Mucosa of stomach (tissue), 1 donor: ENCODE measurements around the gene AMIGO1.
A peak's percentile ranks its signal among the peaks of the same experiment; 100 is the strongest.

ENCODE experiments used
- H3K27me3 ChIP-seq: one replicate; pipeline ENCODE4 v1.7.0; 2013; ENCODE audit warnings: mild to moderate bottlenecking, low read length; ENCODE audit not compliant: control insufficient read depth, insufficient read depth
- H3K36me3 ChIP-seq: one replicate; pipeline ENCODE4 v1.7.0; 2013; ENCODE audit warnings: low read length; ENCODE audit not compliant: control insufficient read depth, insufficient read depth
- H3K4me1 ChIP-seq: one replicate; pipeline ENCODE4 v1.7.0; 2013; ENCODE audit warnings: mild to moderate bottlenecking, low read length; ENCODE audit not compliant: control insufficient read depth, insufficient read depth
- H3K4me3 ChIP-seq: one replicate; pipeline ENCODE4 v1.7.0; 2013; ENCODE audit warnings: low read length
- H3K9ac ChIP-seq: one replicate; pipeline ENCODE4 v1.7.0; 2013; ENCODE audit warnings: mild to moderate bottlenecking, low read length, moderate library complexity
- H3K9me3 ChIP-seq: one replicate; pipeline ENCODE4 v1.7.0; 2013; ENCODE audit warnings: mild to moderate bottlenecking, low read length, moderate library complexity; ENCODE audit not compliant: control insufficient read depth
- donor health status: Pancreatic carcinoma.

Gene AMIGO1

GRCh38 chr1:109483672-109484518, 25.6 kb downstream of the AMIGO1 start, which contains the start of gene ATXN7L2:
TSS of gene ATXN7L2 (plus strand) at chr1:109483905. CDS start at chr1:109483954, 49 bp downstream.
- Histone ChIP-seq H3K9ac (peak within 1 kb of the TSS; percentile 79), H3K4me3 (peak within 1 kb of the TSS; percentile 77), H3K4me1 (peaks cover 16% of the 10 kb centered on the region), H3K36me3 (no peaks in the 10 kb centered on the region), H3K27me3 (no peaks in the 10 kb centered on the region), H3K9me3 (no peaks in the 10 kb centered on the region)

- H3K36me3 ChIP-seq: no peaks in the 10 kb centered on the region
- H3K27me3 ChIP-seq: no peaks in the 10 kb centered on the region
- H3K9me3 ChIP-seq: no peaks in the 10 kb centered on the region
- H3K9ac ChIP-seq: no peak overlapping the region
- peaks cover 16% of the 10 kb centered on the region for H3K4me1 ChIP-seq
- H3K4me3 ChIP-seq: peak overlapping the region; percentile 61
Measured at GRCh38 chr1:109482791-109483671, 26.5 kb downstream of the AMIGO1 start.

DNA sequence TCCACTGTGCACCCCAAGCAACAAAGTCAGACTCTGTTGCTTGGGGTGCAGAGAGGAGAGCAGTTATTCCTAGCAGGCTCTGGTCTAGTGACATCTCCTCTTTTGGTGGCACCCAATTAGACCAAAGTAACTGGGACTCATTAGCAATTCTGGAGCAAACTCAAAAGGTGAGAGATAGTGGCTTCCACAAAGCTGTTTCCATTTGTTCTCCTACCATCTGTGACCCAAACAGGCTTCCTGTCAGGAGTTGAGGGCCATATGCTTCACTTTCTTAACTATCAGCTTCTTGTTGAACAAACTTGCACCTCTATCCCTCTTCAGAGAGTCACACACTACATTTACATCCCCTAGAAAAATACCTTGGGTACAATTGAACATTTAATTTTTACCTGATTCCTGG, 27.3 kb downstream of the AMIGO1 start:
- H3K9ac ChIP-seq: no peak overlapping the region

GRCh38 chr1:109481646-109482045, 27.9 kb downstream of the AMIGO1 start:
- Histone ChIP-seq H3K36me3 (no peaks in the 10 kb centered on the region), H3K9ac (no peak overlapping the region), H3K4me3 (no peak overlapping the region), H3K4me1 (peaks cover 16% of the 10 kb centered on the region), H3K27me3 (no peaks in the 10 kb centered on the region), H3K9me3 (no peaks in the 10 kb centered on the region)

More for the DNA sequence above, 27.3 kb downstream of the AMIGO1 start:
- Histone ChIP-seq H3K27me3 (no peaks in the 10 kb centered on the region), H3K4me1 (peaks cover 16% of the 10 kb centered on the region), H3K36me3 (no peaks in the 10 kb centered on the region), H3K9me3 (no peaks in the 10 kb centered on the region), H3K4me3 (no peak overlapping the region)

DNA sequence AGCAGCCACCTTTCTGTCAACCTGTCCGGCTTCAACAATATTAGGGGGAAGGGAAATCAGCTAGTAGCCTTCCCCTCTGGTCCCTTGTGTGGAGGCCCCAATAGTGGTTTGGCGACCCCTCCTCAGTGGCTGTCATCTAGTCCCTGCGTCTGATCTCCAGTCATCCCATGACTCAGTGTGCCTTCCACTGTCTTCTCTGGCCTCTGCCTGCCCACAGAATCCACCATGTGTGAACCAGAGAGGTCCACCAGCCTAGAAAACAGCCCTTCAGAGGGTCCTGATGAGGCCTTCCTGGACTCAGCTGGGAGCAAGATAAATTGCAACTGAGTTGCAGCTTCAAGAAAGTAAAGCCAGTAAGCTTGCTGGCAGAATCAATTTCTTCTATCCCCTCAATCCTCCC, 29.6 kb downstream of the AMIGO1 start:
- H3K36me3 ChIP-seq: no peaks in the 10 kb centered on the region
- H3K4me1 ChIP-seq: peaks cover 15% of the 10 kb centered on the region
- no peaks in the 10 kb centered on the region for H3K9me3 ChIP-seq
- H3K4me3 ChIP-seq: no peak overlapping the region
- no peak overlapping the region for H3K9ac ChIP-seq
- no peaks in the 10 kb centered on the region for H3K27me3 ChIP-seq

GRCh38 chr1:109479311-109479710, 30.2 kb downstream of the AMIGO1 start:
- no peak overlapping the region for H3K4me3 ChIP-seq
- H3K4me1 ChIP-seq: peaks cover 9% of the 10 kb centered on the region
- H3K36me3 ChIP-seq: no peaks in the 10 kb centered on the region
- H3K27me3 ChIP-seq: no peaks in the 10 kb centered on the region
- no peaks in the 10 kb centered on the region for H3K9me3 ChIP-seq
- H3K9ac ChIP-seq: no peak overlapping the region

DNA sequence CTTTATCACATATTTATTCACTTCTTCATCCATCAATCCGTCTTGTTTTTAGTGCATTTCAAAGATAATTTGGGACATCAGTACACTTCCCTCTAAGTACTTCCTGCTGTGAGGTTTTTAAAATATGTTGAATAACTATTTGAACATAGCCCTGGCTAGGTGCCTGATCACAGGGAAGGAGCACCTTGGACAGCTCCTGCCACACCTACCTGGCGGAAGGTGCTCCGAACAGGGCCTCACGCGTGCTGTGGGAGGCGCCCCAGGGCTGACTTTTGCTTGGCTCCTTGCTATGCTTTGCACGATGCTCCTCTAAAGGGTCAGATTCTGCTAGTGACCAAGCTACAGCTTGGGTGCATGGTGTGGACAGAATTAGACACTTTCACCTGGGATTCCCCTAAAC, 30.7 kb downstream of the AMIGO1 start:
- Histone ChIP-seq H3K9ac (no peak overlapping the region), H3K9me3 (no peaks in the 10 kb centered on the region), H3K27me3 (no peaks in the 10 kb centered on the region), H3K4me1 (peaks cover 8% of the 10 kb centered on the region), H3K4me3 (no peak overlapping the region), H3K36me3 (no peaks in the 10 kb centered on the region)

GRCh38 chr1:109477821-109478220, 31.7 kb downstream of the AMIGO1 start:
- H3K9ac ChIP-seq: no peak overlapping the region
- no peaks in the 10 kb centered on the region for H3K9me3 ChIP-seq
- no peaks in the 10 kb centered on the region for H3K36me3 ChIP-seq
- no peak overlapping the region for H3K4me3 ChIP-seq
- H3K27me3 ChIP-seq: no peaks in the 10 kb centered on the region
- H3K4me1 ChIP-seq: peaks cover under 1% of the 10 kb centered on the region

- Histone ChIP-seq H3K36me3 (no peaks in the 10 kb centered on the region), H3K9ac (no peak overlapping the region), H3K27me3 (peaks cover 2% of the 10 kb centered on the region)
Measured at GRCh38 chr1:109476825-109477224, 32.7 kb downstream of the AMIGO1 start.

DNA sequence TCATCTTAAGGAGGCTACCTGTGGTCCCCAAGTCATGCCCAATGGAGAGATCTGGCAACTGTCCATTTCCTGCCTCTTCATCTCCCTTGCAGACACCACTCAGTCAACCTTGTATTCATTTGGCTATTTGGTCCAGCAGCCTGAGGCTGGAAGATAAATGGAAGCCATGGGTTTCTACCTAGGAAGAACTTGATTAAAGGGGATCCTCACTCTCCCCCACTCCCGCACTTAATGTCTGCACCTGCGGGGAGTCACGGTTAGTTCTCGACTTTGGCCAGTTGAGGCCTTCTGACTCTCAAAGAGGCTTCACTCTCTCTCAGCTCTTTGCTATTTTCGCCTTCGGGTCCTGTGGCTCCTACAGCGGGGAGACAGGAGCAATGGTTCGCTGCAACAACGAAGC, 34.3 kb downstream of the AMIGO1 start:
- no peaks in the 10 kb centered on the region for H3K9me3 ChIP-seq
- H3K4me3 ChIP-seq: no peak overlapping the region
- H3K36me3 ChIP-seq: no peaks in the 10 kb centered on the region
- H3K27me3 ChIP-seq: peaks cover 2% of the 10 kb centered on the region
- no peaks in the 10 kb centered on the region for H3K4me1 ChIP-seq
- no peak overlapping the region for H3K9ac ChIP-seq

More at GRCh38 chr1:109476825-109477224, 32.7 kb downstream of the AMIGO1 start:
- H3K4me3 ChIP-seq: no peak overlapping the region
- H3K9me3 ChIP-seq: no peaks in the 10 kb centered on the region
- H3K4me1 ChIP-seq: no peaks in the 10 kb centered on the region

DNA sequence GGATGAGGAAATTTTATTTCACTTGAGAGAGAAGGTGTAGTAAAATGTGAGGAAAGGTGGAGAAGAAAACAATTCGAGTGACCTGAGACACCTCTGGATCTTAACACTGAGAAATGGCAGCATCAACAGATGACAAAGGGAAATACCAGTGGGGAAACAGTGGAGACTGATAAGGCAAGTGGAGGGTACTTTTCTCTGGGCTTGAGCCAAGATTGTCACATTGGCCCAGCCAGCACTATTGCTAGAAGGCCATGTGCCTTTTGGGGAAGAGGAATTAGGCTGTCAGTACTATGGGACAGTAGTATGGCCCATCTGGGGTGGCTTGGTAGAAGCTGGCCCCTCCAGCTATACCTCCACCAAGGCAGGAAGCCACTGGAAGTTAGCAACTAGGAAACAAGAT, 34.8 kb downstream of the AMIGO1 start:
- H3K36me3 ChIP-seq: no peaks in the 10 kb centered on the region
- no peak overlapping the region for H3K4me3 ChIP-seq
- no peaks in the 10 kb centered on the region for H3K9me3 ChIP-seq
- no peak overlapping the region for H3K9ac ChIP-seq
- no peaks in the 10 kb centered on the region for H3K4me1 ChIP-seq
- peaks cover 2% of the 10 kb centered on the region for H3K27me3 ChIP-seq
